CD4-positive, alpha-beta memory T cell (primary cell): ENCODE measurements around the gene CCDC186. TPM values are rescaled to one million over a fixed set of nuclear protein-coding genes. Genes with fewer than 3 reads are reported as not detected.

Experiments
- CTCF ChIA-PET: fragments of 350-600 bp; sonication (Branson Sonifier 250); formaldehyde crosslinking; loops from one replicate; lab custom pipeline; 2021; ENCODE audit warnings: inconsistent platforms; ENCODE audit not compliant: partially characterized antibody; lab: Charles Lee
- POLR2A ChIA-PET: fragments of 350-600 bp; sonication (Branson Sonifier 250); formaldehyde crosslinking; loops from one replicate; lab custom pipeline; 2021; ENCODE audit not compliant: partially characterized antibody; lab: Charles Lee
- DNase-seq, 5 donors: peaks; one replicate each; pipeline versions ENCODE4 v3.0.0 to v3.0.0-alpha.2; 2020 to 2022; ENCODE audit warnings: mixed read lengths in 1 of 5
- H3K27ac ChIP-seq: one replicate; pipeline ENCODE4 v1.7.0; 2013; ENCODE audit warnings: low read depth, low read length
- H3K27me3 ChIP-seq: 2 replicates; pipeline ENCODE4 v1.7.0; 2013; ENCODE audit warnings: mild to moderate bottlenecking, low read length, moderate library complexity; ENCODE audit not compliant: insufficient read depth
- H3K36me3 ChIP-seq: 2 replicates; pipeline ENCODE4 v1.7.0; 2013; ENCODE audit warnings: mild to moderate bottlenecking, low read length, moderate library complexity; ENCODE audit not compliant: insufficient read depth
- H3K4me1 ChIP-seq: 2 replicates; pipeline ENCODE4 v1.7.0; 2013; ENCODE audit warnings: mild to moderate bottlenecking, low read length, moderate library complexity; ENCODE audit not compliant: insufficient read depth
- H3K4me3 ChIP-seq, 2 donors: one replicate each; pipeline ENCODE4 v1.7.0; 2013; ENCODE audit warnings: low read length in 2 of 2, mild to moderate bottlenecking in 1 of 2
- H3K9me3 ChIP-seq, 2 donors: one replicate each; pipeline ENCODE4 v1.7.0; 2013; ENCODE audit warnings: low read length in 2 of 2, control low read depth in 1 of 2; ENCODE audit not compliant: control insufficient read depth in 1 of 2
- H3K27ac Mint-ChIP-seq, 7 donors: one replicate each; pipeline ENCODE4 v1.8.0; 2020 to 2021; ENCODE audit warnings: mixed read lengths in 7 of 7, mild to moderate bottlenecking in 6 of 7, inconsistent platforms in 3 of 7, moderate library complexity in 3 of 7
- H3K27me3 Mint-ChIP-seq, 2 donors: one replicate each; pipeline ENCODE4 v1.8.0; 2020 to 2021; ENCODE audit warnings: mixed read lengths in 2 of 2
- H3K36me3 Mint-ChIP-seq, 2 donors: one replicate each; pipeline ENCODE4 v1.8.0; 2020 to 2021; ENCODE audit warnings: mixed read lengths in 2 of 2, inconsistent platforms in 1 of 2, mild to moderate bottlenecking in 1 of 2
- H3K4me1 Mint-ChIP-seq, 4 donors: one replicate each; pipeline ENCODE4 v1.8.0; 2020 to 2021; ENCODE audit warnings: mixed read lengths in 4 of 4, mild to moderate bottlenecking in 1 of 4
- H3K4me3 Mint-ChIP-seq, 8 donors: one replicate each; pipeline ENCODE4 v1.8.0; 2020 to 2021; ENCODE audit warnings: mixed read lengths in 8 of 8, mild to moderate bottlenecking in 7 of 8, moderate library complexity in 6 of 8, inconsistent platforms in 3 of 8
- H3K9me3 Mint-ChIP-seq, 8 donors: one replicate each; pipeline ENCODE4 v1.8.0; 2020 to 2021; ENCODE audit warnings: mixed read lengths in 8 of 8, mild to moderate bottlenecking in 5 of 8, inconsistent platforms in 3 of 8, moderate library complexity in 1 of 8
- intact Hi-C: fragments of 100-400 bp; cut with micrococcal nuclease; formaldehyde crosslinking; loops from one replicate; pipeline ENCODE4 v1.15.1; 2023
- polyA plus RNA-seq, 2 donors: library from polyadenylated mRNA; unstranded; fragments of 300-500 nt; fragmentation: Illumina TruSeq; gene quantifications; one replicate each; pipeline ENCODE4 v1.2.3, GENCODE V29; 2021
- total RNA-seq, 2 experiments: library from RNA; stranded (reverse); gene quantifications; one replicate each; pipeline ENCODE4 v1.2.3, GENCODE V29; 2021

CCDC186 gene
- total and polyA plus RNA-seq, 4 experiments from 2014 or later: 20.8 to 43.3 (median 31.4) TPM

- peak overlapping the region in 2 of 7 donors; percentile 38 to 61 for H3K27ac Mint-ChIP-seq
- H3K36me3 Mint-ChIP-seq: peaks cover 0 to 25% of the 10 kb centered on the region in 2 donors
- intact Hi-C loops: loop anchor here (2.0 to 10.0 kb wide), 2 partner anchors 321 to 649 kb away; partner anchors contain the start of genes DCLRE1A, FHIP2A and NHLRC2
- H3K4me1 Mint-ChIP-seq: peaks cover 28 to 53% (median 35%) of the 10 kb centered on the region in 4 donors
- ChIA-PET CTCF (interaction anchor here (1.4 kb wide), 1 partner anchor 12 kb away, joined by 6 read pairs; no protein-coding TSS in a partner anchor), POLR2A (no interaction called here)
- no peak for DNase-seq
- Histone ChIP-seq H3K4me3 (no peak overlapping the region), H3K9me3 (no peaks in the 10 kb centered on the region), H3K4me1 (peaks cover 35% of the 10 kb centered on the region), H3K27ac (no peak overlapping the region), H3K36me3 (no peaks in the 10 kb centered on the region), H3K27me3 (no peaks in the 10 kb centered on the region)
- H3K4me3 Mint-ChIP-seq: peak overlapping the region in 6 of 8 donors; percentile 38 to 71 (median 49)
- H3K27me3 Mint-ChIP-seq: peaks cover 0 to 1% of the 10 kb centered on the region in 2 donors
- no peaks in the 10 kb centered on the region for H3K9me3 Mint-ChIP-seq
Observed at GRCh38 chr10:114175667-114176066, 1.7 kb upstream of the CCDC186 start.

DNA sequence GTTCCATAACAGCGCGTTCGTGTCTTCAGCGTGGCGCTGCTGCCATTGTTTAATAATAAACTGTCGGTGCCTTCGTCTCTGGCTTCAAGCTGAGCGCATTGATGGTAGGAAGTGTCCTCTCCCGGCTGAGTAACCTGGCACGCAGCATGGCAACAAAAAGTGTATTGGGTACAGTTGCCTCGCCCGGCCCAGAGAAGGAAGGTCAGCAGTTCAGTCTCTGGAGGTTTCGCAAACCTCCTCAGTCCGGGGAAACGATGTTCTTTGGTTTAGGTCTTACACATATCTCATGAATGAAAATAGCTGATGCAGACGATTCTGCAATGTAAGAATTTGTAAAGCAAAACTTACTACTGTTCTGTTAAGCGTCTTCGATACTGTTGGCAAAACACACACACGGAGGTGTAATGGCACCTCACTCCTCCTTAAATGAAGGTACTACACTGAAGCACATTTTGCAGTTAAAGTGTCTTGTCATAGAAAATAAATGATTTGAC is 739 bp upstream of the CCDC186 start:
- Histone ChIP-seq H3K27me3 (no peaks in the 10 kb centered on the region), H3K36me3 (no peaks in the 10 kb centered on the region), H3K4me1 (peaks cover 35% of the 10 kb centered on the region), H3K9me3 (no peaks in the 10 kb centered on the region), H3K4me3 (peak overlapping the region; percentile 47 to 84), H3K27ac (peak overlapping the region; percentile 85)
- Mint-ChIP-seq H3K9me3 (no peaks in the 10 kb centered on the region), H3K4me1 (peaks cover 31 to 57% (median 38%) of the 10 kb centered on the region in 4 donors), H3K4me3 (peak overlapping the region; percentile 92 to 99 (median 98)), H3K27ac (peak overlapping the region; percentile 82 to 99 (median 93)), H3K27me3 (peaks cover 0 to 1% of the 10 kb centered on the region in 2 donors), H3K36me3 (peaks cover 0 to 29% of the 10 kb centered on the region in 2 donors)
- no peak for DNase-seq
- intact Hi-C loops: loop anchor here (1.0 to 10.0 kb wide), 6 partner anchors 130 to 763 kb away; partner anchors contain the start of genes CASP7, DCLRE1A, FHIP2A and NHLRC2
- CTCF ChIA-PET: interaction anchor here (0.6 to 1.8 kb wide), 3 partner anchors 11 to 129 kb away, joined by 3 to 7 read pairs (median 4); no protein-coding TSS in a partner anchor
- POLR2A ChIA-PET: interaction anchor here (0.7 to 1.9 kb wide), 11 partner anchors 16 to 1799 kb away, joined by 3 to 14 read pairs (median 4); partner anchors contain the start of genes CASP7, DCLRE1A and FHIP2A

DNA sequence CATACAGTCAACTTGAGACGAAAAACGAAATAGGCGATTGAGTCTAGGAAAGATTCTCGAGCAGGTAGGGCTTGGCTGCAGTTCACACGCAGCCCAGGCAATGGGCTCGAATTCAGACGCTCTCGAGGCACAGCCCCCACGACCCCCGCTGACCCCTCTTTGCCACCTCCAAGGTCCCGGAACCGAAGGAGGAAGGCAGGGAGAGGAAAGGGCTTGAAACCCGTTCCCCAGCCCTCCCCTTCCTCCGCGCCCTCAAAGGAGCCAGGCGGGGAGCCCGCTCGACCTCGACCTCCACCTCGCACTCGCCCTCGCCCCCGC is 441 bp downstream of the CCDC186 start:
- intact Hi-C loops: loop anchor here (2.0 to 10.0 kb wide), 3 partner anchors 213 to 764 kb away; partner anchors contain the start of genes FHIP2A and TRUB1
- no peak for DNase-seq
- H3K27me3 Mint-ChIP-seq: peaks cover 0 to 1% of the 10 kb centered on the region in 2 donors
- H3K9me3 Mint-ChIP-seq: peaks cover 0 to 6% (median 0%) of the 10 kb centered on the region in 8 donors
- H3K27ac Mint-ChIP-seq: peak overlapping the region; percentile 83 to 99 (median 99)
- Histone ChIP-seq H3K4me3 (peak overlapping the region; percentile 43 to 84), H3K4me1 (peaks cover 35% of the 10 kb centered on the region), H3K27me3 (no peaks in the 10 kb centered on the region), H3K9me3 (no peaks in the 10 kb centered on the region), H3K27ac (peak overlapping the region; percentile 85), H3K36me3 (no peaks in the 10 kb centered on the region)
- ChIA-PET POLR2A (interaction anchor here (0.8 to 1.9 kb wide), 13 partner anchors 11 to 1798 kb away, joined by 3 to 14 read pairs (median 4); partner anchors contain the start of genes CASP7, DCLRE1A and FHIP2A), CTCF (interaction anchor here (1.8 kb wide), 1 partner anchor 131 kb away, joined by 7 read pairs; no protein-coding TSS in a partner anchor)
- H3K4me3 Mint-ChIP-seq: peak overlapping the region; percentile 92 to 99 (median 98)
- H3K36me3 Mint-ChIP-seq: peaks cover 4 to 38% of the 10 kb centered on the region in 2 donors
- peaks cover 33 to 60% (median 41%) of the 10 kb centered on the region in 4 donors for H3K4me1 Mint-ChIP-seq

- Histone ChIP-seq H3K27me3 (no peaks in the 10 kb centered on the region), H3K4me3 (peak overlapping the region; percentile 43 to 84), H3K36me3 (no peaks in the 10 kb centered on the region), H3K4me1 (peaks cover 35% of the 10 kb centered on the region), H3K9me3 (no peaks in the 10 kb centered on the region), H3K27ac (peak overlapping the region; percentile 85)
- H3K27ac Mint-ChIP-seq: peak overlapping the region; percentile 83 to 99 (median 99)
- peak overlapping the region; percentile 92 to 99 (median 98) for H3K4me3 Mint-ChIP-seq
- peaks cover 0 to 1% of the 10 kb centered on the region in 2 donors for H3K27me3 Mint-ChIP-seq
- POLR2A ChIA-PET: interaction anchor here (1.1 to 1.9 kb wide), 4 partner anchors 10 to 492 kb away, joined by 4 to 14 read pairs (median 6); no protein-coding TSS in a partner anchor
- DNase-seq: peak in 4 of 5 donors; percentile 14 to 19 (median 17)
- H3K36me3 Mint-ChIP-seq: peaks cover 8 to 42% of the 10 kb centered on the region in 2 donors
- H3K9me3 Mint-ChIP-seq: peaks cover 0 to 6% (median 0%) of the 10 kb centered on the region in 8 donors
- CTCF ChIA-PET: no interaction called here
- peaks cover 36 to 65% (median 44%) of the 10 kb centered on the region in 4 donors for H3K4me1 Mint-ChIP-seq
- intact Hi-C loops: loop anchor here (2.0 to 10.0 kb wide), 3 partner anchors 212 to 764 kb away; partner anchors contain the start of genes FHIP2A and TRUB1
Observed at GRCh38 chr10:114172776-114173602, 1.0 kb downstream of the CCDC186 start.

- ChIA-PET POLR2A (interaction anchor here (1.0 kb wide), 1 partner anchor 318 kb away, joined by 4 read pairs; the partner anchor contains the start of gene DCLRE1A), CTCF (interaction anchor here (1.7 kb wide), 1 partner anchor 132 kb away, joined by 4 read pairs; no protein-coding TSS in a partner anchor)
- Histone ChIP-seq H3K4me3 (peak overlapping the region in 1 of 2 donors; percentile 43), H3K9me3 (no peaks in the 10 kb centered on the region), H3K27ac (no peak overlapping the region), H3K4me1 (peaks cover 35% of the 10 kb centered on the region), H3K27me3 (no peaks in the 10 kb centered on the region), H3K36me3 (no peaks in the 10 kb centered on the region)
- Mint-ChIP-seq H3K27me3 (peaks cover 0 to 1% of the 10 kb centered on the region in 2 donors), H3K4me1 (peaks cover 37 to 69% (median 48%) of the 10 kb centered on the region in 4 donors), H3K9me3 (peaks cover 0 to 6% (median 0%) of the 10 kb centered on the region in 8 donors), H3K27ac (peak overlapping the region in 5 of 7 donors; percentile 53 to 99 (median 94)), H3K4me3 (peak overlapping the region; percentile 53 to 99 (median 96)), H3K36me3 (peaks cover 11 to 45% of the 10 kb centered on the region in 2 donors)
- no peak for DNase-seq
- intact Hi-C loops: loop anchor here (2.0 to 10.0 kb wide), 3 partner anchors 211 to 765 kb away; partner anchors contain the start of genes FHIP2A and TRUB1
Observed at GRCh38 chr10:114172216-114172615, 1.8 kb downstream of the CCDC186 start.

GRCh38 chr10:114168450-114169009 is 5.5 kb downstream of the CCDC186 start:
- Histone ChIP-seq H3K9me3 (no peaks in the 10 kb centered on the region), H3K4me3 (no peak overlapping the region), H3K27ac (no peak overlapping the region), H3K27me3 (no peaks in the 10 kb centered on the region), H3K4me1 (peaks cover 23% of the 10 kb centered on the region), H3K36me3 (no peaks in the 10 kb centered on the region)
- Mint-ChIP-seq H3K4me3 (peak overlapping the region in 2 of 8 donors; percentile 20 to 21), H3K9me3 (peaks cover 0 to 6% (median 0%) of the 10 kb centered on the region in 8 donors), H3K4me1 (peaks cover 44 to 72% (median 56%) of the 10 kb centered on the region in 4 donors), H3K27me3 (no peaks in the 10 kb centered on the region), H3K27ac (peak overlapping the region in 3 of 7 donors; percentile 36 to 48 (median 37)), H3K36me3 (peaks cover 29 to 60% of the 10 kb centered on the region in 2 donors)
- no peak for DNase-seq
- ChIA-PET POLR2A (no interaction called here), CTCF (interaction anchor here (1.0 kb wide), 1 partner anchor 10 kb away, joined by 3 read pairs; no protein-coding TSS in a partner anchor)
- intact Hi-C loops: no loop called here
